Posterior cingulate gyrus (tissue), 11 donors: Measurements from ENCODE around the gene FCN2.
"Not testable (repeated sequence)": the region's sequence is repeated elsewhere in the genome, so short reads cannot be mapped to it uniquely, and the experiment has no call there.

ENCODE experiments used
- DNase-seq, 10 donors: peaks; one replicate each; pipeline versions ENCODE4 v3.0.0 to v3.0.0-alpha.2; 2020 to 2021; ENCODE audit warnings: mixed read lengths in 3 of 10
- intact Hi-C: fragments of 100-400 bp; cut with DNase I; formaldehyde crosslinking; loops from one replicate; pipeline ENCODE4 v1.15.1; 2023

FCN2 gene

GRCh38 chr9:134846187-134846586, 34.4 kb upstream of the FCN2 start:
- intact Hi-C loops = no loop called here
- peak in 3 of 10 donors; percentile 43 to 76 (median 69) for DNase-seq

- intact Hi-C loops = no loop called here
- no peak for DNase-seq
Observed at GRCh38 chr9:134846699-134847098, 33.9 kb upstream of the FCN2 start.

- intact Hi-C loops = no loop called here
- DNase-seq = no peak
Observed at GRCh38 chr9:134847138-134847537, 33.5 kb upstream of the FCN2 start.

GRCh38 chr9:134847752-134848432, 32.7 kb upstream of the FCN2 start:
- DNase-seq = peak in 1 of 10 donors; percentile 55
- intact Hi-C loops = no loop called here

DNA sequence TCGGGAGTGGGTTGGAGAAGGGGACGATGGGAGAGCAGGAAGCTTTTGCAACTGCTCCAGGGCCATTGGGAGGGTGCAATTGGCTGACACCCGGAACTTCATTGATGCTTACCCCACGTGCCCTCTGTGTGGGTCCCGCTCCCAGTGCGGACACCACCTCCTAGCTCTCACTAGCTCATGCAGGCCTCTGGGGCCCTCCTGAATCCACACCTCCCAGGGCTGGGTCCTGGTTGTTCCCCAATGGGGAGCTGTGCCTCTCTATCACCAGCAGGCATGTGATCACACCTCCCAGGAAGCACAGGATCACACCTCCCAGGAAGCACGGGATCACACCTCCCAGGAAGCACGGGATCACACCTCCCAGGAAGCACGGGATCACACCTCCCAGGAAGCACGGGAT, 32.1 kb upstream of the FCN2 start:
- peak in 2 of 10 donors; percentile 16 to 56 for DNase-seq

GRCh38 chr9:134850611-134851010, 30.0 kb upstream of the FCN2 start:
- no peak for DNase-seq
- intact Hi-C loops = no loop called here

More for the DNA sequence above, 32.1 kb upstream of the FCN2 start:
- intact Hi-C loops = no loop called here

GRCh38 chr9:134851020-134851419, 29.6 kb upstream of the FCN2 start:
- no peak for DNase-seq
- intact Hi-C loops = no loop called here

DNA sequence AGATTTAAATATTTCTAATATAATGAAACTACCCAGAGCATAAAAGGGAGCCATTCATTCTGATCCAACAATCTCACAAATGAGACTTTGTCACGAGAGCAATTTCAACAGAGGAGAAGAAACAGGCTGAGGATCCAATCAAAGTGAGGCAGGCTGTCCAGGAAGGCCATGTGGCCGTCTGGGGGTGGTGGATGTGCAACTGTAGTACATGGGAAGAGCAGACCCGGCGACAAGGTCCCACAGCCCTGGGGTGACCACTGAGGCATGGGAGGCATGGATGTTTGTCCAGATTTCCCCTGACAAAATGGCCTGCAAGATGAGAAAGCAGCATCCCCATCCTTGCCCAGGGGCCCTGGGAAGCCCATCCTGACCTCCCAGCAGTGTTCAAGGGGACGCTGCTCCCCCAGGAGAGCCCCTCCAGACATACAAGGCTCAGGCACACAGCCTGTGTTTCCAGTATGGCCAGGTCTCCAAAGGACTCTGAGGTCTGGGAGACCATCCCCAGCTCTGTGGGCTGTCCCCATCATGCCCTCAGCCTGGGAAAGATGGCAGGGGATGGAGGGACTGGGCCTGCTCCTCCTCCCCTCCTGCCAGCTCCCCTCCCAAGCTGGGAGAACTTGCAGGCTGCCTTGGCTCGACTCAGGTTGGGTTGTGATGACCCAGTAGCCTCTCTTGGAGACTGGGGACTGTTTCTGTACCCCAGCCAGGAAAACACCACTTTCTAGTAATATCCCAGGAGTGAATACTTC, 27.5 kb upstream of the FCN2 start:
- intact Hi-C loops = no loop called here
- DNase-seq = peak in 2 of 10 donors; percentile 39 to 73

DNA sequence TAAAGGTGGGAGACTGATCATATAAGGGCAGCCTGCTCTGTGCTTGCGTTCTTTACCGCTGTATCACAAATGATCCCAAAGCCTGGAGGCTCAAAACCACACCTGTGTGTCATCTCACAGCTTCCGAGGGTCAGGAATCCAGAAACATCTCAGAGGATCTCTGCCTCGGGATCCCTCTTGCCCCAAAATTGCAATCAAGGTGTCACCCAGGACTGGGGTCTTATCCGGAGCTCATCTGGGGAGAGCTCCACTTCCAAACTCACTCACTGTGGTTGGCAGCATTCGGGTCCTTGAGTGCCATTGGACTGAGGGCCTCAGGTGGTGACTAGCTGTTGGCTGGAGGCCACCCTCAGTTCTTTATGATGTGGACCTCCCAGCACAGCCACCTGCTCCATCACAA, 26.7 kb upstream of the FCN2 start:
- intact Hi-C loops = no loop called here
- DNase-seq = no peak

- intact Hi-C loops = no loop called here
- no peak for DNase-seq
Observed at GRCh38 chr9:134854541-134854981, 26.0 kb upstream of the FCN2 start.

GRCh38 chr9:134855231-134855899, 25.2 kb upstream of the FCN2 start:
- intact Hi-C loops = no loop called here
- DNase-seq = peak in 1 of 10 donors; percentile 70

DNA sequence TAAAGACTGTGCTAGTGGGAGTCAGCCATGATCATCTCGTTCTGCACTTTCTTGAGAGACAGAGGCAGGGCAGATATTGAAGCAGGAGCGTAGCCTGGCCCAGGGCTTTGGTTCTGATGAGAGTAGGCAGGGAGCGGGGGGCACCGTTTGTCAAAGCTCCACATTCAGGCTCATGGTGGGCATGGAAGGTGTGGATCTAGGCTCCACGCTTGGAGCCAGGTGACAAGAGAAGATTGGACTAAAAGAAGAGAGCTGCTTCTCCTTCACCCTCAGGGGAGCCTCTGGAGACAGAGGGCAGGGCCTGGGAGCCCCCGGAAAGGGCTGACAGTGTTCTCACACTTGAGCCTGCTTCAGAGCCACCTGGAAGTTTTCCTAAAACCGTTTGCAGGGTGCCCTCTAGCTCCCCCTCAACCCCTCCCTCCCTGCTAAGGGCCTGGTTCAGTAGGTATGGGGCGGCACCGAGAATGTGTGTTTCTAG, 24.7 kb upstream of the FCN2 start:
- intact Hi-C loops = no loop called here
- DNase-seq = peak in 2 of 10 donors; percentile 58 to 71

GRCh38 chr9:134857451-134857850, 23.2 kb upstream of the FCN2 start:
- DNase-seq = peak in 1 of 10 donors; percentile 7

DNA sequence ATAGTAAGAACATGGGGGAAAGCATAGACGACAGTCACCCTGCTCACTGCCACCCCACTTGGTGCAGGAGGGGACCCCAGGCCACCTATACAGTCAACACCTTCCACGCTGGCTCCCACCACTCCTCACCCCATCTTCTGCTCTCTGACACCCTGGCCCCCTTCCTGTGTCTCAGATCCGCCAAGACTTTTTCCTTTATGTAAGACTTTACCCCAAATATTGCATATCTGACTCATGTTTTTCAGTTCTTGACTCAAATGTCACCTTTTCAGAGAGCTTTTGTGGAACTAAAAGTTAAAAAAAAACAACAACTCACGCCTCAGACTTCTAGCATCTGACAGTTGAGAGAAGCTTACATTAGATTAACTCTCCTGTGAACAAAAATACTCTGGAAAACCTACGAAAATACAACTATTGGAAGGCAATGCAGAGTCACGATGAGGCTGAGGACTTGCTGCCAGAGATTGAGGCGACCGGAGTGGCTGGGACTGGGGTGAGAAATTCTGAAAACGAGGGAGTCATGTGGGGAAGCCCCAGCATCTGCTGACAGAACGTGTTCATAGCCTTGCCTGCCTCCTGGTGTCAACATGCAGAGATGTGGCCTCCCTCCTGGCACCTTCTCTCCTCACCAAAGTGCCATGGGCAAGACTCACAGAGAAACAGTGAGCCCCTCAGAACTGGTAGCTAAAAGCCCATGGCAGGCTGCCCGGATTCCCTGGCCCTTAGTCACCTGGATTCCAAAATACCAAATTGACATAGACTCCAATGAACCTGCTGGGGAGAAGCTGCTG, 22.4 kb upstream of the FCN2 start:
- intact Hi-C loops = no loop called here
- peak in 2 of 10 donors; percentile 76 to 85 for DNase-seq

More at GRCh38 chr9:134857451-134857850, 23.2 kb upstream of the FCN2 start:
- intact Hi-C loops = not testable (repeated sequence)

DNA sequence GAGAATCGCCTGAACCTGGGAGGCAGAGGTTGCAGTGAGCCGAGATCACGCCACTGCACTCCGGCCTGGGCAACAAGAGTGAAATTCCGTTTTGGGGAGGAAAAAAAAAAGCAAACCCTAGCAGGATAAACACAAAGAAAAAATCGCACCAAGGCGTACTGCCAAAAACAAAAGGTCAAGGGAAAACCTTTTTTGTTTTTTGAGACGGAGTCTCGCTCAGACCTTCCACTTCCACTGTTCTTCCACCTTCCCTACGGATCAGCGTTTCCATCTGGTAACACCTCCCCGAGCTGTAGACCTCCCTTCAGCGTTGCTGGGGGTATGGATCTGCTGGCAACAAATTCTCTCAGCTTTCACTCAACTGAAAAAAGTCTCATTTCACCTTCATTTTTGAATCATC, 20.1 kb upstream of the FCN2 start:
- intact Hi-C loops = no loop called here
- DNase-seq = peak in 1 of 10 donors; percentile 24

- DNase-seq = peak in 2 of 10 donors; percentile 39 to 64
- intact Hi-C loops = no loop called here
Observed at GRCh38 chr9:134861595-134862334, 18.8 kb upstream of the FCN2 start.

- peak in 2 of 10 donors; percentile 33 to 81 for DNase-seq
- intact Hi-C loops = no loop called here
Observed at GRCh38 chr9:134863306-134863902, 17.2 kb upstream of the FCN2 start.

DNA sequence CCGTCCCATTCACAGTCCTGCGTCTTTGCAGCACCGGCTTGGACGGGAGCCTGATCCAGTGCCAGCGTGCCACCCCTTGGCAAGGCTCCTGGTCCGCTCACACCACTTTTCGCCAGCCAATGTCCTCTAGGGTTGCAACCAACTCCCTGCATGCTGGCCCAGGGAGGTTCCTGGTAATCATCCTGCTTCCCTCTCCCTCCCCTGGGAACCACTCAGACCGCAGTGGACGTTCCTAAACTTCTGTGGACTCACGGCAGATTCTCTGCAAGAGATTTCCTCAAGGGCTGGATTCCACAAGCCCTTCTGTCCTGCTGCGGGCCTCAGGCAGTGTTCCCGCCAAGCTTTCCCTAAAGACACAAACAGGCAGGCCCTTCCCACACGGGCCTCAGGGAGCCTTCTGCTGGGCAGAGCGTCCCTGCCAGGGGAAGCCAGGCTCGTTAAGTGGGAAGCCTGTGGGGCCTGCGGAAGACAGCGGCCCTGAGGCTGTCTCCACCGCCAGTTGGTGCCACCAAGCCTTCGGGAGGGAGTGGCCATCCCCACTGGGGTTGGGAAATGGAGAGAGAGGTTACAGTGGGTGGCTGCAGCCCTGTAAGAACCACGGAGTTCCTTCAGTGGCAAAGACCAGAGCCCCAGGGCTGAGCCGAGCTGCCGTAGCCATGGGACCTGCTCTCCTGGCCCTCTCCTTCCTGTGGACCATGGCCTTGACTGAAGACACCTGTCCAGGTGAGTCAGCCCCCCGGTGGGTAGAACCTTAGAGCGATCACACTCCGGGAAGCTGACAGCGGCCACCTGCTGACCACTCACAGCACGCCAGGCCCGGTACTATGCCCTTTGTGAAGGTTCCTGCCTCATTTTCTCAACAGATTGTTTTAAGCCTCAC, 16.4 kb upstream of the FCN2 start:
- intact Hi-C loops = no loop called here
- DNase-seq = peak in 3 of 10 donors; percentile 25 to 84 (median 83)
